ENCODE measurements around the gene ERBB4. TPM values are rescaled to one million over a fixed set of nuclear protein-coding genes. Genes with fewer than 3 reads are reported as not detected.

Gene ERBB4
- total RNA-seq, 4 donors from 2014 or later: 0.59 to 1.5 (median 0.83) TPM

DNA sequence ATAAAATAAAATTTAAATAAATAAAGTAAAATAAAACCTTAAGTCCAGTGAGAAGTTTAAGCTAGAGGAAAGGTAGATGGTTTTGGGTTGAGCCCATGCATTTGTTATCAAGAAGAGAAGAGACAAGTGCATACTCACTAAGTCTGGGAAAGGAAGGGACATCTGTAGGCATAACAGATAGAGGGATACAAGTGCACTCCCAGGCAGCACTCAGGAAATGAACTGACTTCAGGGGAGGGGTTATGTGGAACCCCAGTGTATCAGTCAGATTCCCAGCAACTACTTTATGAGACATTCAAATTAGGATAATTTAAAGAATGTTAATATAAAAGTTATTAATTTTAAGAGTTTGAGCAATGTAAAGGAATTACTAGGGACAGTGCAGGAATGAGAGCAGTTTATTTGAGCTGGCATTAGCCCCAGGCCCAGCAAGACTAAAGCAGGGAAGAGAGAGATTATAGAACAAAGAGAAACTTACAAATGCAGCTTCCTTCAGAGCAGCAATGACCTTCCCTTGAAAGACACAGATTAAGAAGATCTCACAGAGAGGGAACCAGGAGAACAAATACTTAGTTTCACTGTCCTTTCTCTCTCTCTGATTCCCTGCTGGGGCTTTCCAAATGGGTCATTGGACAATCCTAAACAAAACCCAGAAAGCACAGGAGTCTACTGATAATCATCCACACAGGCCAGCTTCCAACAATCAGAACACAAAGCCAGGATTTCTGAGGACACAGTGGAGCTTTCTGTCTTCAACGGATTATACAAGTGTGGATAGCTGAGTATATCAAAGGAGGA, 109.7 kb downstream of the ERBB4 start:
- no peak overlapping the region for H3K4me3 ChIP-seq (ENCODE audit: low read depth, poor library complexity, severe bottlenecking)
- intact Hi-C loops (cut with DNase I; ENCODE audit: low total_unique reads): no loop called here
- TF ChIP-seq, protein P1, sequence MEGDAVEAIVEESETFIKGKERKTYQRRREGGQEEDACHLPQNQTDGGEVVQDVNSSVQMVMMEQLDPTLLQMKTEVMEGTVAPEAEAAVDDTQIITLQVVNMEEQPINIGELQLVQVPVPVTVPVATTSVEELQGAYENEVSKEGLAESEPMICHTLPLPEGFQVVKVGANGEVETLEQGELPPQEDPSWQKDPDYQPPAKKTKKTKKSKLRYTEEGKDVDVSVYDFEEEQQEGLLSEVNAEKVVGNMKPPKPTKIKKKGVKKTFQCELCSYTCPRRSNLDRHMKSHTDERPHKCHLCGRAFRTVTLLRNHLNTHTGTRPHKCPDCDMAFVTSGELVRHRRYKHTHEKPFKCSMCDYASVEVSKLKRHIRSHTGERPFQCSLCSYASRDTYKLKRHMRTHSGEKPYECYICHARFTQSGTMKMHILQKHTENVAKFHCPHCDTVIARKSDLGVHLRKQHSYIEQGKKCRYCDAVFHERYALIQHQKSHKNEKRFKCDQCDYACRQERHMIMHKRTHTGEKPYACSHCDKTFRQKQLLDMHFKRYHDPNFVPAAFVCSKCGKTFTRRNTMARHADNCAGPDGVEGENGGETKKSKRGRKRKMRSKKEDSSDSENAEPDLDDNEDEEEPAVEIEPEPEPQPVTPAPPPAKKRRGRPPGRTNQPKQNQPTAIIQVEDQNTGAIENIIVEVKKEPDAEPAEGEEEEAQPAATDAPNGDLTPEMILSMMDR (IDR thresholded peaks at IDR 0.05): no peak
- TF ChIP-seq POLR2A (IDR thresholded peaks at IDR 0.05): no peak
- no peak for DNase-seq (ENCODE audit: low spot score in 2 of 2)
- WGBS, 2 donors: 38 to 46% methylated on average over 1 of the region's 1 CpG

DNA sequence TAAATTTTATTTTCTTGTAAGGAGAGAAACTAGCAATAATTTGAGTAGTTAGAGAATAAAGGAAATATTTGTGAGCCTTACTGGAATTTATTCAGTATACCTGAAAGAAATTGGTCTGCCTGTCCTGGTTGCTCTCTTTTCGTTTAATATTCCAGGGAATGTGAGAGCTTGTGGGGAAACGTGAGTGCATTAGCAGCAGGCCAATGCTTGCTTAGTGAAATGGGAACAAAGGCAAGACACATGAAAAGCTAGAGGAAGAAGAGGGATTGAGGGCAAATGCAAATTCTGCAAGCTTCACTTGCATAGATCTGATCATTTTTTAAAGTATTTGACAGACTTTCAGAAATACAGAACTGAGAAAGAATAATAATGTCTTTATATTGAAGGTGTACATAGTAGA, 111.0 kb downstream of the ERBB4 start:
- intact Hi-C loops (cut with DNase I; ENCODE audit: low total_unique reads): no loop called here
- 41 to 45% methylated on average over 2 of the region's 2 CpGs for WGBS, 2 donors

DNA sequence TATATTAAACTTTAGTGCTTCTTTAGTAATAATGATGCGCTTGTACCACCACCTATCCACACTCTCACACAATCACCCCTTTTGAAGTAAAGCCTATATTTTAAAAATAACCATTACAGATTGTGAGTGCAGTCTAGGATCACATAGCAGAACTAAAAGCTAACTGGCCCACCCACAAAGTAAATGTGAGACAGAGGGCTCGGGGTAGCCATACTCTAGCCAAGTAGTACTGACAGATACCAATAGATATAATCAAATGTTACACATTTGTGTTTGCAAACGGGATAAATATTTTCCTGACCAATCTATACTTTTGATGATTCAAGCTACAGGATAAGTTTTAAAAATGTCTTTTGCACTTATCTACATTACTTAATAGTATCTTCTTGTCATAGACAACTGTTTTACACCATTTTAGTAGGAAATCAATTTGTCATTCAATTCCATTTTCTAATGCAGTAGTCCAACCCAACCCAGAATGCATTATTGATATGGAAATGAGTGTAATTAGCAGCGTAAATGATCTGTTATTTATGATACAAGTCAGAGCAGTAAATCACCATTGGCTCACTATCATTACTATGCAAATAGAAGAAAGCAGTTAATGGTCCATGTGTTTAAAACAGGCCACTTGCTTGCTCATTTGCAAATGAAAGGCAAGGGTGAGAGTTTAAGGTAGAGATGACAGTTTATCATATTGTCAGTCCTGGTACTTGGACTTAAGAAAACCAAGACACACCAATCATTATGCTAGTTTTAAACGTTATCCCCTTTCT, 111.8 kb downstream of the ERBB4 start:
- no peak for TF ChIP-seq POLR2A (IDR thresholded peaks at IDR 0.05)
- TF ChIP-seq, protein P1 (IDR thresholded peaks at IDR 0.05): no peak
- intact Hi-C loops (cut with DNase I; ENCODE audit: low total_unique reads): no loop called here
- 67 to 73% methylated on average over 5 of the region's 5 CpGs for WGBS, 2 donors
- DNase-seq (ENCODE audit: low spot score in 2 of 2): no peak
- H3K4me3 ChIP-seq (ENCODE audit: low read depth, poor library complexity, severe bottlenecking): no peak overlapping the region

More for the DNA sequence above, 111.0 kb downstream of the ERBB4 start:
- no peak for TF ChIP-seq POLR2A (IDR thresholded peaks at IDR 0.05)
- TF ChIP-seq, protein P1 (IDR thresholded peaks at IDR 0.05): no peak
- H3K4me3 ChIP-seq (ENCODE audit: low read depth, poor library complexity, severe bottlenecking): no peak overlapping the region
- no peak for DNase-seq (ENCODE audit: low spot score in 2 of 2)

DNA sequence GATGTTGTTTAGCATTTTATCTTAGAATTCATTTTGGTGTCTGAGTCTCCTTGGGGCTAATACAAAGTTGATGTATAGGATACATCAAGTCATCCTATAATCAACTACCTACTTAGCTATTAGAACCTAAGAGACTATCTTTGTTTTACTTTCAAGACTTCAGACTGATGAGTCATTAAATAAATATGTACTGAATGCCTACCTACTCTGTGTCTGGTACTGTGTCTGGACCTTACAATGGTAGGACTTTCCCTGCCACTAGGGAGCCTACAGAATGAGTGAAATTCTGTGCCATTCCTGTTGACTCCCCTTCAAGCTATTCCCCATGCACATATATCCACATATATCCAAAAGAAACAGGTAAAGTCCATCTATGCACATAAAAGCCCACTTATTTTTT, 114.5 kb downstream of the ERBB4 start:
- TF ChIP-seq, protein P1 (IDR thresholded peaks at IDR 0.05): no peak
- TF ChIP-seq POLR2A (IDR thresholded peaks at IDR 0.05): no peak
- intact Hi-C loops (cut with DNase I; ENCODE audit: low total_unique reads): no loop called here
- H3K4me3 ChIP-seq (ENCODE audit: low read depth, poor library complexity, severe bottlenecking): no peak overlapping the region
- no peak for DNase-seq (ENCODE audit: low spot score in 2 of 2)

DNA sequence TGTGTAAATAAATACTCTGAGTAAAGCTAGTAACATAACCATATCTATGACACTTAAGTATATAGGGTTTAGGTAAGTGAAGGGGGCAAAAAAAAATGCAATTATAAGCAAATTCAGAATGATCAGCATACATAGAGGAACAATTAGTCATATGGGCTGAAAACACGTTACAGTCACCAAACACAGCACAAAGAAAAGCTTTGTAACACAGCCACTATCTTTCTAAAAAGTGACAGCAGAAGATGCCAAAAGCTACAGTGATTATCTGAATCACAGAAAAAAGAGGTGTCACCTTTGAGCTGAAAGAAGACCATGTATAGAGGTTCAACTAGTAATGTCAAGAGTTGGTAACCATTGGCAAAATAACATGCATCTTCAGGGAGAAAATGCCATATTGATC, 115.5 kb downstream of the ERBB4 start:
- no peak for TF ChIP-seq POLR2A (IDR thresholded peaks at IDR 0.05)
- TF ChIP-seq, protein P1 (IDR thresholded peaks at IDR 0.05): no peak
- no peak for DNase-seq (ENCODE audit: low spot score in 2 of 2)
- 65 to 78% methylated on average over 1 of the region's 1 CpG for WGBS, 2 donors
- intact Hi-C loops (cut with DNase I; ENCODE audit: low total_unique reads): no loop called here
- H3K4me3 ChIP-seq (ENCODE audit: low read depth, poor library complexity, severe bottlenecking): no peak overlapping the region

All from lower leg skin (tissue), 4 donors.